ENCODE data around the gene FASTKD2.

FASTKD2 gene

GRCh38 chr2:206765242-206766056 lies at the start of gene FASTKD2, which contains the start of gene MDH1B:
FASTKD2 (plus strand) TSS chr2:206765606; CDS start chr2:206766694, 1,088 bp downstream.
MDH1B (minus strand) TSS chr2:206765328; CDS start chr2:206765271, 57 bp downstream.
- DNase-seq: peak; percentile 92
- in situ Hi-C loops (cut with MboI; ENCODE audit: low pct_unique_long_range_greater_than_20kb, low sequenced_read_pairs): no loop called here

DNA sequence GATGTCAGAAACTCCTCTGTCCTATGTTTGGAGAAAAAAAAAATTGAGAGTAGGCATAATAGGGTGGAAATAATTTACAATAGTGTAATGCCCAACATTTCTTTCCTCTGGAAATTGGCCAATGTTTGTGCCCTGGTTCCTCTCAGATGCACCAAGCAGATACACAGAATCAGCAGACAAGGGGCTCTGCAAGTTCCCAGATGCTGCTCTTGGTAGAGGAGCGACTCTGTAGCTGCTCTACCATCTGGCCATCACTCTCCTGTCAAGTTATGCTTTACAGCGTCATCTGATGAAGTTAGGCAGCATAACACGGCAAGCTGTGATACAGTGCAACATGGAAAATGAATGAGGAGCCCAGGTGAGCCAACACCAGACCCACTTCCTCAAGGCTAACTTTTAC lies 48.8 kb upstream of the FASTKD2 start:
- in situ Hi-C loops (cut with MboI; ENCODE audit: low pct_unique_long_range_greater_than_20kb, low sequenced_read_pairs): no loop called here
- DNase-seq: no peak

GRCh38 chr2:206718296-206718695 lies 47.1 kb upstream of the FASTKD2 start, which contains the start of gene DYTN:
DYTN (minus strand) TSS chr2:206718396; CDS start chr2:206718279, 117 bp downstream.
- in situ Hi-C loops (cut with MboI; ENCODE audit: low pct_unique_long_range_greater_than_20kb, low sequenced_read_pairs): no loop called here
- DNase-seq: no peak

DNA sequence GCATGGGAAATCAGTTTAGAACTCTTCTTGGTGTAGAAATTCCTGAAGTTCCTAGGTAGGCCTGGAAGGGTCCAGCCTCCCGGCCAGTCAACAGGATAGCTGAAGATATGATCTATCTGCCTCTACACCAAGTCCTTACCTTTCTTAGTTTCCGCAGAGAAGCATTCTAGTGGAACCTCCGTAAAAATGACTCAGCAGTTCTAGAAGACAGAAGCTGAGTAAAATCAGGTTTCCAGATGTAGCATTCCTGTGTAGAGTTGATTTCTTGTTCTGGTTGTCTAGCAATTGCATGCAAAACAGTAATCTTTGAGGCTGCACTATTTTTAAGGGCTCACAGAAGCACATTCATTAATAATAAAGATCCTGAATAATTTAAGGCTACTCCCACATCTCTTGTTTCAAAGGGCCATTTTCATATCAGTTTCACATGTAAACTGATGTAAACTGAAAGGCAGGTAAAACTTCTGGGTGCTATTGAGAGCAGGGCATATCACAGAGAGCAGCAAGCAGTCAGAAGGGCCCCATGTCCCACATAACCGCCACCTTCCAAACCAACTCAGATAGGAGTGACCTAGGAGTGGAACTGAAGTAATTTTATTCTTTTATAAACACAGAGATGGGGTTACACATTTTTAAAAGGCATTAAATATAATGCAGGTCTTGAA lies 44.0 kb upstream of the FASTKD2 start:
- DNase-seq: no peak
- in situ Hi-C loops (cut with MboI; ENCODE audit: low pct_unique_long_range_greater_than_20kb, low sequenced_read_pairs): no loop called here

- in situ Hi-C loops (cut with MboI; ENCODE audit: low pct_unique_long_range_greater_than_20kb, low sequenced_read_pairs): no loop called here
- DNase-seq: no peak
Measured at GRCh38 chr2:206723288-206723687, 42.1 kb upstream of the FASTKD2 start.

DNA sequence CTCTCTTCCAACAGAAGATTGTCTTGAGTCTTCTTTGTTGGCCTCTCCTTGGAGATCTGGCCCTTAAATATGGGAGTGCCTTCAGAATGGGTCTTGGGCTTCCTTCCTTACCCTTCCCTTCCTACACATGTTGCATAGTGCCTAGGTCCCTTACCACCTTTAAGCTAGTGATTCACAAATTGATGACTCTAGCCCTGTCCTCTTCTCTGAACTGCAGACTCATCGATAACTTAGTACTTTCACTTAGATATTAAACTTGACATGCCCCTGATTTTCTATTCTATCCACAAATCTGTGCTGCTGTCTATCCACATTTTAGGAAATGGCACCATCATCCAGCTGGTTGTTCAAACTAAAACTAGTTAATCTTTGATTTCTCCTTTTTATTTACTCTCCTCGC lies 38.1 kb upstream of the FASTKD2 start:
- DNase-seq: no peak
- in situ Hi-C loops (cut with MboI; ENCODE audit: low pct_unique_long_range_greater_than_20kb, low sequenced_read_pairs): no loop called here

DNA sequence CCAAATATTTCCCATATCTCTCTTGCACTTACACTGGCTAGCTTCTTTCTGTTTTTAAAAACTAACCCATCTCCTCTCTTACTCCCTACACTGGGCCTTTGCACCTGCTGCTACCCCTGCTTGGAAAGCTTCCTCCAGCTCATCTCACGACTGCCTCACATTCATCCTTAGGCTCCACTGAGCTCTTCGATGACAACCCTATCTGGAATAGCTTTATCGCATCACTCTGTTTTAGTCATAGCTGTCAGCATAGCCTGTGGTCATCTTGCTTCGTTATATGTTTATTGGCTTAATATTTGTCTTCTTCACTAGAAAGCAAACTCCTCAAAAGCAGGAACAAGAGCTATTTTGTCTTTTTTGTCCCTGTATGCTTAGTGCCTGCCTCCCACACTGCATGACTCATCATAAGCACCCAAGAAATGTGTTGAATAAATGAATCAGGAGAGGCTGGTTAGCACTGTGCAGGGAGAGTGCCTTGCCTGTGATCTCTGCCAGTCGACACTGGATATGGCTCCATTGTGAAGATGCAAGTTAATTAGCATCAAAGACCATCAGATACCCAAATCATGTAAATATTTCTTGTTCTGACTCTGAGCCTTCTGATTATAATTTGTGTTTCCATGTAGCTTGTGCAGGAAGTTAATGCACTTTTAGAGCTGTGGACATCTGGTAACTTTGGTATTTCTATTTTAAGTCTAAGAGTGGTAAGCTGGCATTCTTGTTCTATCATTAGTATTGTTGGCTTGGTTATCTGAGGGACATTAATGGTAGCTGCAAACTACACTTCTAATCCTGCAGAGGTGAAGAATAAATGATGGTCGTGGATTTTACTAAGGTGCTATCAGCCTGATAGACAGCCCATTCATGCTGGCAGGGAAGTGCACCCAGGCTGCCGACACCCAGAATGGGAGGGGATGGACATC lies 36.9 kb upstream of the FASTKD2 start:
- no peak for DNase-seq
- in situ Hi-C loops (cut with MboI; ENCODE audit: low pct_unique_long_range_greater_than_20kb, low sequenced_read_pairs): no loop called here

DNA sequence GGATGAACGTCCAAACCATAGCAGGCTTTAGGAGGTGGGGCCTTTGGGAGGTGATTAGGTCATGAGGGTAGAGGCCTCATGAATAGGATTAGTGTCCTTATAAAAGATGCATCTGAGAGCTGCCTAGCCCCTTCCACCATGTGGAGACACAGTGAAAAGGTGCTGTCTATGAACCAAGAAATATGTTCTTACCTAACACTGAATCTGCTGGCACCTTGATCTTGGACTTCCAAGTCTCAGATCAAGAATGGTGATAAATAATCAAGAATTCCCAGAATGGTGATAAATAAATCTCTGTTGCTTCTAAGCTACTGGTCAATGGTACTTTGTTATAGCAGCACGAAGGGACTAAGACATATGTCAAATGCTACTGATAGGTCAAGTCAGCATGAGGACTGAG lies 32.1 kb upstream of the FASTKD2 start:
- in situ Hi-C loops (cut with MboI; ENCODE audit: low pct_unique_long_range_greater_than_20kb, low sequenced_read_pairs): no loop called here
- DNase-seq: no peak

GRCh38 chr2:206736935-206737334 lies 28.5 kb upstream of the FASTKD2 start:
- in situ Hi-C loops (cut with MboI; ENCODE audit: low pct_unique_long_range_greater_than_20kb, low sequenced_read_pairs): no loop called here

GRCh38 chr2:206739271-206739670 lies 26.1 kb upstream of the FASTKD2 start:
- in situ Hi-C loops (cut with MboI; ENCODE audit: low pct_unique_long_range_greater_than_20kb, low sequenced_read_pairs): no loop called here
- DNase-seq: no peak

More at GRCh38 chr2:206736935-206737334, 28.5 kb upstream of the FASTKD2 start:
- DNase-seq: no peak

DNA sequence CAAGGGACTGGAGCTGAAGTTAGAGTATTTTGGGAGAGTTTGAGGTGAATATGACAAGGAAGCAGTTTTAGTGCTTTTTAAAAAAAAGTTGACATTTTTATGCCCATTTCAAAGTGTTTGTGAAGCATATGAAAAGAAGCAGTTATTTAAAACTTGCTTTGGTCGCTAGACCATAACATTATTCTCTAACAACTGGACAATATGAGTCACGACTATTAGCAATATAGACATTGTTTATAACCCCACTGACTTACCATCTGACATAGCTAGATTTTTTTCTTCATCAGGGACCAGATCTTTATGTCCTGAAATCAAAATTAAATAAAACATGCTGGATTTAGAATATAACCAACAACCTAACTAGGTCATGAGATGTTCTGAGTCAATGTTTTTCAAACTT lies 24.6 kb upstream of the FASTKD2 start:
- in situ Hi-C loops (cut with MboI; ENCODE audit: low pct_unique_long_range_greater_than_20kb, low sequenced_read_pairs): no loop called here
- DNase-seq: no peak

DNA sequence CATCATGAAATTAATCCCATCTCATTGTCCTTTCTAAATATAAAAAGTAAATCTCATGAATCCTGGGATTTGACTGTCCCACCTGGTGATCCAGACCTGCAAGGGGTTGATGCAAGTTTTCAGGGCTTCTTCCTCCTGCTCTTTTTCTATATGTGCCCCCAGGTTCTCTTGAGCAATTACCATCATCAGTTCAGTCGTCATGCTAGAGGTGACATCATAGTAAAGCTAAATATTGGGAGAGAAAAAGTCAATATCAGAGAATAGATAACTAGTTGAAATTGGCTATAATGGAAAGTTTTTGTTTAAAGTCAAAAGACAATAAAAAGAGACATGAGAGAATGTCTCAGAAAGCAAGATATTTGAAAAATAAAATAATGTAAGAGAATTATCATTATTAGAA lies 8.6 kb upstream of the FASTKD2 start:
- in situ Hi-C loops (cut with MboI; ENCODE audit: low pct_unique_long_range_greater_than_20kb, low sequenced_read_pairs): no loop called here
- no peak for DNase-seq

GRCh38 chr2:206764673-206765241 lies 649 bp upstream of the FASTKD2 start:
- in situ Hi-C loops (cut with MboI; ENCODE audit: low pct_unique_long_range_greater_than_20kb, low sequenced_read_pairs): no loop called here
- DNase-seq: no peak

GRCh38 chr2:206766057-206766930 lies 888 bp downstream of the FASTKD2 start:
- no peak for DNase-seq
- in situ Hi-C loops (cut with MboI; ENCODE audit: low pct_unique_long_range_greater_than_20kb, low sequenced_read_pairs): no loop called here

DNA sequence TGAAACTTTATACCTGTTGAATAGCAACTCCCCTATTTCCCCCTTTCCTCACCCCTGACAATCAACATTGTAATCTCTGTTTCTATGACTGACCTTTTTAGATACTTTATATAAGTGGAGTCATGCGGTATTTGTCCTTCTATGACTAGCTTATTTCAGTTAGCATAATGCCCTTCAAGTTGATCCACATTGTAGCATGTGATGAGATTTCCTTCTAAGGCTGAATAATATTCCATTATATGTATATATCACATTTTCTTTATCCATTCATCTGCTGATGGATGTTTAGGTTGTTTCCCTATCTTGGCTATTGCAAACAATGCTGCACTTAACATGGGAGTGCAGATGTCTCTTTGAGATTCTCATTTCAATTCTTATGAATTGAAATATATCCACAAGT lies 9.5 kb downstream of the FASTKD2 start:
- in situ Hi-C loops (cut with MboI; ENCODE audit: low pct_unique_long_range_greater_than_20kb, low sequenced_read_pairs): no loop called here
- DNase-seq: no peak

- DNase-seq: no peak
- in situ Hi-C loops (cut with MboI; ENCODE audit: low pct_unique_long_range_greater_than_20kb, low sequenced_read_pairs): no loop called here
Measured at GRCh38 chr2:206776432-206776831, 11.0 kb downstream of the FASTKD2 start.

DNA sequence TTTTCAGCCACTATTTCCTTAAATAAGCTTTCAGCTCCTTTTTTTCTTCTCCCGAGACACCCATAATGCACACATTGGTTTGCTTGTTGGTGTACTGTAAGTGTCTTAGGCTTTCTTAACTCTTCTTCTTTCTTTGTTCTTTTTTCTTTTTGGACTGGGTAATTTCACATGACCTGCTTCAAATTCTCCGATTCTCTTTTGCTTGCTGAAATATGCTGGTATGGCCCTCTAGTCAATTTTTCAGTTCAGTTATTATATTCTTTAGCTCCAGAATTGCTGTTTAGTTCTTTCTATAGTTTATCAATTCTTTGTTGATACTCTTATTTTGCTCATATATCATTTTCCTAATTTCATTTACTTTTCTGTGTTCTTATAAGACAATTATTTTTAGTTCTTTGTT lies 15.3 kb downstream of the FASTKD2 start:
- no peak for DNase-seq
- in situ Hi-C loops (cut with MboI; ENCODE audit: low pct_unique_long_range_greater_than_20kb, low sequenced_read_pairs): no loop called here

GRCh38 chr2:206783718-206784117 lies 18.3 kb downstream of the FASTKD2 start:
- DNase-seq: no peak
- in situ Hi-C loops (cut with MboI; ENCODE audit: low pct_unique_long_range_greater_than_20kb, low sequenced_read_pairs): no loop called here
